ENCODE results near the gene DMRTC1.
"Not testable (repeated sequence)": the region's sequence is repeated elsewhere in the genome, so short reads cannot be mapped to it uniquely, and the experiment has no call there.

DNA sequence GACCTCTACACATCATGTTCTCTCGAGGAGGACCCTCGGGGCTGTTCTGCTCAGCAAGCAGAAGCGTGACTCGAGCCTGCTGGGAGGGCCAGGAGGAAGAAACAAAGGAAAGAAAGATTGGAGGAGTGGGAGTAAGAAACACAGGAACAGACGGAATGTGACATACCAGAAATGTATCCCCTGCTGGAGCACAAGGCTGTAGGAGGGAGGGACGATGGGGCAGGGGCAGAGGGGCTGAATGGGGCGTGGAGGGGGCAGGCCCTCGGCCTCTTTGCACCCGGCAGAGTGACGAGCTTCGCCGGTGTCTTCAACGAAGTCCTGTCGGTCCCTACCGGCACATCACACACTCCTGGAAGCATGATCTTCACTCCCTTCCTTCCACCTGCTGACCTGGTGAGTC lies 5.7 kb downstream of the DMRTC1 start, which contains the start of gene FAM236A:
- not testable (repeated sequence) for TF ChIP-seq CTCF (IDR thresholded peaks at IDR 0.05 in 2 of 3, conservative IDR thresholded peaks at IDR 0.05 in 1 of 3; ENCODE audit: control insufficient read depth in 2 of 3, extremely low read depth in 1 of 3, insufficient read depth in 1 of 3, low read depth in 3 of 3, low read length in 3 of 3); ZBTB33 (IDR thresholded peaks at IDR 0.05); ZNF384 (IDR thresholded peaks at IDR 0.05; ENCODE audit: borderline replicate concordance, low read depth, low read length)

Data from GM12878 (cell line).